ENCODE results near the gene PIK3R4. TPM values are rescaled to one million over a fixed set of nuclear protein-coding genes. Genes with fewer than 3 reads are reported as not detected.

PIK3R4 gene
- total RNA-seq, 1 donor from 2014 or later = 34.7 TPM

GRCh38 chr3:130731817-130732216 is 14.8 kb downstream of the PIK3R4 start:
- Mint-ChIP-seq H3K27ac (no peak overlapping the region), H3K27me3 (no peaks in the 10 kb centered on the region), H3K4me3 (no peak overlapping the region), H3K9me3 (no peaks in the 10 kb centered on the region), H3K4me1 (peaks cover 11% of the 10 kb centered on the region), H3K36me3 (ENCODE audit: low read depth) (peaks cover 40% of the 10 kb centered on the region)
- no peak for DNase-seq
- intact Hi-C loops (cut with micrococcal nuclease) = no loop called here

GRCh38 chr3:130729154-130729553 is 17.5 kb downstream of the PIK3R4 start:
- H3K4me1 Mint-ChIP-seq = peaks cover 10% of the 10 kb centered on the region
- no peaks in the 10 kb centered on the region for H3K9me3 Mint-ChIP-seq
- intact Hi-C loops (cut with micrococcal nuclease) = no loop called here
- H3K27me3 Mint-ChIP-seq = no peaks in the 10 kb centered on the region
- H3K36me3 Mint-ChIP-seq (ENCODE audit: low read depth) = peaks cover 29% of the 10 kb centered on the region
- no peak overlapping the region for H3K4me3 Mint-ChIP-seq
- H3K27ac Mint-ChIP-seq = peak overlapping the region; percentile 12
- DNase-seq = no peak

GRCh38 chr3:130728037-130728436 is 18.6 kb downstream of the PIK3R4 start:
- H3K4me3 Mint-ChIP-seq = no peak overlapping the region
- H3K9me3 Mint-ChIP-seq = no peaks in the 10 kb centered on the region
- intact Hi-C loops (cut with micrococcal nuclease) = no loop called here
- peaks cover 27% of the 10 kb centered on the region for H3K36me3 Mint-ChIP-seq (ENCODE audit: low read depth)
- peaks cover 10% of the 10 kb centered on the region for H3K4me1 Mint-ChIP-seq
- H3K27me3 Mint-ChIP-seq = no peaks in the 10 kb centered on the region
- H3K27ac Mint-ChIP-seq = no peak overlapping the region
- DNase-seq = no peak

GRCh38 chr3:130725746-130726145 is 20.9 kb downstream of the PIK3R4 start:
- H3K27me3 Mint-ChIP-seq = no peaks in the 10 kb centered on the region
- no peak overlapping the region for H3K4me3 Mint-ChIP-seq
- intact Hi-C loops (cut with micrococcal nuclease) = loop anchor here (2.0 kb wide), 1 partner anchor 21 kb away; the partner anchor contains the start of gene PIK3R4
- no peaks in the 10 kb centered on the region for H3K9me3 Mint-ChIP-seq
- H3K27ac Mint-ChIP-seq = no peak overlapping the region
- no peak for DNase-seq
- peaks cover 23% of the 10 kb centered on the region for H3K36me3 Mint-ChIP-seq (ENCODE audit: low read depth)
- peaks cover 6% of the 10 kb centered on the region for H3K4me1 Mint-ChIP-seq

GRCh38 chr3:130715616-130716015 is 31.0 kb downstream of the PIK3R4 start:
- no peak overlapping the region for H3K4me3 Mint-ChIP-seq
- no peaks in the 10 kb centered on the region for H3K9me3 Mint-ChIP-seq
- no peak overlapping the region for H3K27ac Mint-ChIP-seq
- no peak for DNase-seq
- intact Hi-C loops (cut with micrococcal nuclease) = no loop called here
- H3K4me1 Mint-ChIP-seq = peaks cover 6% of the 10 kb centered on the region
- H3K27me3 Mint-ChIP-seq = no peaks in the 10 kb centered on the region
- H3K36me3 Mint-ChIP-seq (ENCODE audit: low read depth) = peaks cover 40% of the 10 kb centered on the region

GRCh38 chr3:130712718-130713423 is 33.8 kb downstream of the PIK3R4 start:
- H3K9me3 Mint-ChIP-seq = no peaks in the 10 kb centered on the region
- H3K4me3 Mint-ChIP-seq = no peak overlapping the region
- peaks cover 42% of the 10 kb centered on the region for H3K36me3 Mint-ChIP-seq (ENCODE audit: low read depth)
- no peak for DNase-seq
- intact Hi-C loops (cut with micrococcal nuclease) = no loop called here
- H3K27me3 Mint-ChIP-seq = no peaks in the 10 kb centered on the region
- H3K27ac Mint-ChIP-seq = peak overlapping the region; percentile 22
- H3K4me1 Mint-ChIP-seq = peaks cover 6% of the 10 kb centered on the region

GRCh38 chr3:130711565-130712324 is 34.9 kb downstream of the PIK3R4 start:
- no peak overlapping the region for H3K4me3 Mint-ChIP-seq
- no peaks in the 10 kb centered on the region for H3K9me3 Mint-ChIP-seq
- peaks cover 40% of the 10 kb centered on the region for H3K36me3 Mint-ChIP-seq (ENCODE audit: low read depth)
- H3K27ac Mint-ChIP-seq = no peak overlapping the region
- no peaks in the 10 kb centered on the region for H3K27me3 Mint-ChIP-seq
- intact Hi-C loops (cut with micrococcal nuclease) = no loop called here
- DNase-seq = no peak
- H3K4me1 Mint-ChIP-seq = peaks cover 6% of the 10 kb centered on the region

- H3K27me3 Mint-ChIP-seq = no peaks in the 10 kb centered on the region
- intact Hi-C loops (cut with micrococcal nuclease) = no loop called here
Observed at GRCh38 chr3:130709671-130710070, 37.0 kb downstream of the PIK3R4 start.

GRCh38 chr3:130707902-130708601 is 38.6 kb downstream of the PIK3R4 start:
- no peaks in the 10 kb centered on the region for H3K9me3 Mint-ChIP-seq
- no peak overlapping the region for H3K27ac Mint-ChIP-seq
- H3K4me1 Mint-ChIP-seq = peaks cover 2% of the 10 kb centered on the region
- intact Hi-C loops (cut with micrococcal nuclease) = no loop called here
- H3K27me3 Mint-ChIP-seq = no peaks in the 10 kb centered on the region
- DNase-seq = no peak
- H3K4me3 Mint-ChIP-seq = no peak overlapping the region
- H3K36me3 Mint-ChIP-seq (ENCODE audit: low read depth) = peaks cover 30% of the 10 kb centered on the region

More at GRCh38 chr3:130709671-130710070, 37.0 kb downstream of the PIK3R4 start:
- Mint-ChIP-seq H3K27ac (no peak overlapping the region), H3K36me3 (ENCODE audit: low read depth) (peaks cover 31% of the 10 kb centered on the region), H3K9me3 (no peaks in the 10 kb centered on the region), H3K4me3 (no peak overlapping the region), H3K4me1 (peaks cover 6% of the 10 kb centered on the region)
- DNase-seq = no peak

GRCh38 chr3:130705501-130705900 is 41.1 kb downstream of the PIK3R4 start:
- Mint-ChIP-seq H3K36me3 (ENCODE audit: low read depth) (peaks cover 36% of the 10 kb centered on the region), H3K27me3 (no peaks in the 10 kb centered on the region), H3K4me3 (no peak overlapping the region), H3K9me3 (no peaks in the 10 kb centered on the region), H3K4me1 (no peaks in the 10 kb centered on the region), H3K27ac (no peak overlapping the region)
- intact Hi-C loops (cut with micrococcal nuclease) = no loop called here
- no peak for DNase-seq

- DNase-seq = no peak
- intact Hi-C loops (cut with micrococcal nuclease) = no loop called here
- no peak overlapping the region for H3K4me3 Mint-ChIP-seq
- peaks cover 38% of the 10 kb centered on the region for H3K36me3 Mint-ChIP-seq (ENCODE audit: low read depth)
- no peaks in the 10 kb centered on the region for H3K9me3 Mint-ChIP-seq
- no peaks in the 10 kb centered on the region for H3K27me3 Mint-ChIP-seq
- peaks cover 2% of the 10 kb centered on the region for H3K4me1 Mint-ChIP-seq
- H3K27ac Mint-ChIP-seq = no peak overlapping the region
Observed at GRCh38 chr3:130702985-130703384, 43.6 kb downstream of the PIK3R4 start.

- H3K36me3 Mint-ChIP-seq (ENCODE audit: low read depth) = peaks cover 35% of the 10 kb centered on the region
- H3K4me1 Mint-ChIP-seq = peaks cover 4% of the 10 kb centered on the region
- intact Hi-C loops (cut with micrococcal nuclease) = loop anchor here (1.0 kb wide), 1 partner anchor 193 kb away; no protein-coding TSS in a partner anchor
- H3K4me3 Mint-ChIP-seq = no peak overlapping the region
- DNase-seq = no peak
- H3K27me3 Mint-ChIP-seq = no peaks in the 10 kb centered on the region
- H3K27ac Mint-ChIP-seq = no peak overlapping the region
- no peaks in the 10 kb centered on the region for H3K9me3 Mint-ChIP-seq
Observed at GRCh38 chr3:130700541-130700940, 46.1 kb downstream of the PIK3R4 start.

- no peaks in the 10 kb centered on the region for H3K27me3 Mint-ChIP-seq
- H3K4me3 Mint-ChIP-seq = no peak overlapping the region
- H3K9me3 Mint-ChIP-seq = no peaks in the 10 kb centered on the region
- peaks cover 32% of the 10 kb centered on the region for H3K36me3 Mint-ChIP-seq (ENCODE audit: low read depth)
- H3K27ac Mint-ChIP-seq = no peak overlapping the region
- DNase-seq = peak; percentile 61
- H3K4me1 Mint-ChIP-seq = peaks cover 4% of the 10 kb centered on the region
- intact Hi-C loops (cut with micrococcal nuclease) = loop anchor here (1.0 kb wide), 1 partner anchor 194 kb away; no protein-coding TSS in a partner anchor
Observed at GRCh38 chr3:130699765-130700164, 46.9 kb downstream of the PIK3R4 start.

GRCh38 chr3:130693314-130693713 is 53.3 kb downstream of the PIK3R4 start:
- H3K4me3 Mint-ChIP-seq = no peak overlapping the region
- intact Hi-C loops (cut with micrococcal nuclease) = no loop called here
- H3K9me3 Mint-ChIP-seq = no peaks in the 10 kb centered on the region
- H3K27ac Mint-ChIP-seq = no peak overlapping the region
- no peaks in the 10 kb centered on the region for H3K27me3 Mint-ChIP-seq
- peaks cover 11% of the 10 kb centered on the region for H3K4me1 Mint-ChIP-seq
- peaks cover 23% of the 10 kb centered on the region for H3K36me3 Mint-ChIP-seq (ENCODE audit: low read depth)
- DNase-seq = no peak

Data from activated CD4-positive, alpha-beta T cell treated with anti-CD3 and anti-CD28 coated beads, Interleukin-2, amount 10 ng/mL, durations not matched to agents 24 days and 14 days (primary cell).